GM13976 (cell line): ENCODE measurements around the gene MGST2.

Experiments used
- DNase-seq: peaks from one replicate; pipeline ENCODE4 v3.0.0; 2012; ENCODE audit warnings: low spot score
- in situ Hi-C: fragments of 300-500 bp; cut with MboI; formaldehyde crosslinking; loops from one replicate; pipeline ENCODE4 v1.12.0; 2022; ENCODE audit warnings: low sequenced_read_pairs, mixed read lengths, inconsistent platforms; ENCODE audit not compliant: unreplicated experiment
- TF ChIP-seq, protein P1 (sequence below): IDR thresholded peaks from 2 replicates; pipeline ENCODE4 v1.5.1; 2012; ENCODE audit warnings: borderline replicate concordance, mild to moderate bottlenecking; ENCODE audit not compliant: insufficient read depth; ENCODE audit errors: extremely low read depth, missing control alignments, control extremely low read depth

Gene MGST2

DNA sequence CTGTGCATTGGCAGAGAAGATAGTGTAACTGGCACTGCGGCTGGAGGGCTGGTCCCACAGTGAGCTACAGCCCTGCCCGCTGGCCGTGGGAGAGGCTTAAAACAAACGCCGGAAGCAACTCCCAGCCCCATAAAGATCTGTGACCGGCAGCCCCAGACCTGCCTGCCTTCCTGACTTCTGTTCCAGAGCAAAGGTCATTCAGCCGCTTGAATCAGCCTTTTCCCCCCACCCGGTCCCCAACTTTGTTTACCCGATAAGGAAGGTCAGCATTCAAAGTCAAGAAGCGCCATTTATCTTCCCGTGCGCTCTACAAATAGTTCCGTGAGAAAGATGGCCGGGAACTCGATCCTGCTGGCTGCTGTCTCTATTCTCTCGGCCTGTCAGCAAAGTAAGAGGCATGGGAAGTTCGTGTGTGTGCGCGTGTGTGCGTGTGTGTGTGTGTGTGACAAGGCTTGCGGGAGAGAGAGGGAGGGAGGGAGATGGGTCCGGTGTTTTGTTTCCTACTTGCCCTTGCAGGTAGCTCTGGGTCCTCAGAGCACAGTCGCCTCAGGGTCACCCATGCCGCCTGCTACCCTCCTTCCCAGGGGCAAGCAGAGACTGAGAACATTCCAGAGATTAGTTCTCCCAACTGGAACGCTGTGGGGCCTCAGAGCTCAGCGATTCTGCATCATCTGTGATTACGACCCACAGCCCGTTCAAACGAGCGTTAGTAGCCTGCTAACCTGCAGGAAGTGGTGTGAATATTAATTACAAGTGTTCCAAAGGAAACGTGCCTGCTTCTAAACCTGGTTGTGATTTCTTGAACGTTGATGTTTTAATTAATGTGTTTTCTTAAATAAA lies at the start of gene MGST2:
TSS of gene MGST2 (plus strand) at position 130 of the 840 bp plus-strand sequence. CDS start at position 331, 201 bp downstream.
- DNase-seq, result peak; percentile 68
- TF ChIP-seq, protein P1, sequence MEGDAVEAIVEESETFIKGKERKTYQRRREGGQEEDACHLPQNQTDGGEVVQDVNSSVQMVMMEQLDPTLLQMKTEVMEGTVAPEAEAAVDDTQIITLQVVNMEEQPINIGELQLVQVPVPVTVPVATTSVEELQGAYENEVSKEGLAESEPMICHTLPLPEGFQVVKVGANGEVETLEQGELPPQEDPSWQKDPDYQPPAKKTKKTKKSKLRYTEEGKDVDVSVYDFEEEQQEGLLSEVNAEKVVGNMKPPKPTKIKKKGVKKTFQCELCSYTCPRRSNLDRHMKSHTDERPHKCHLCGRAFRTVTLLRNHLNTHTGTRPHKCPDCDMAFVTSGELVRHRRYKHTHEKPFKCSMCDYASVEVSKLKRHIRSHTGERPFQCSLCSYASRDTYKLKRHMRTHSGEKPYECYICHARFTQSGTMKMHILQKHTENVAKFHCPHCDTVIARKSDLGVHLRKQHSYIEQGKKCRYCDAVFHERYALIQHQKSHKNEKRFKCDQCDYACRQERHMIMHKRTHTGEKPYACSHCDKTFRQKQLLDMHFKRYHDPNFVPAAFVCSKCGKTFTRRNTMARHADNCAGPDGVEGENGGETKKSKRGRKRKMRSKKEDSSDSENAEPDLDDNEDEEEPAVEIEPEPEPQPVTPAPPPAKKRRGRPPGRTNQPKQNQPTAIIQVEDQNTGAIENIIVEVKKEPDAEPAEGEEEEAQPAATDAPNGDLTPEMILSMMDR, result no peak
- in situ Hi-C loops, result no loop called here

DNA sequence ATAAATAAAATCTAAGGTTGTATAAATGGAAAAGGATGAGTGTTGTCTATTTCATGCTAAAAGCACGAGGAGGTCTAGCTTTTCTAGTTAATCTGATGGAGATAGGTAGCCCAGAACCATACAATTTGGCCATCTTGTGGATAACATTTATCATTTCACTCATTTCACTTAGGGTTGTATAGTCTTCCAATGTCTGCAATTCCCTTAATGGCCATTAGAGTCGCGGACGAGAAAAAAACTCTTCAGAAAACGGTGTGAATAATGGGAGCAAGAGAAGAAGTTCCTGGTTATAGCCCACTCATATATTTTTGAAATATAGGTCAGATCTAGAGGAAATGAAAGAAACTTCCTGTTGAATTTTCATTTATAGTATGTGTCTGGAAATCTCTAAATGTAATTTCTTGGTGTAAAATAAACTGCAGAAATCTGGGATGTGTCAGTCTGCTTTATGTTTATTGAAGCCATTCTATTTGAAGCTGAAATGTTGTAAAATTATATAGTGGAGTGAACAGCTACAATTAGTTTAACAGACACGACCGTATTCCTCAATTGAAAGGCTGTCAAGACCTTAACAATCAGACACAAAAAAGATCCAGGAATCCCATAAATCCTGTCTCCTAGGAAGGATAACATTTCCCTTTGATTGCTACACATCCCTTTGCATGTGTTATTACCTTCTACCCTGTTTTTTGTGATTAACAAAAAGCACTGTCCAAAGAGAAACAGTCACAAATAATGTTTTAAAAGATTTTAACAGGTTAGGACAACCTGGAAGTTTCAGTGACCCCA lies 47.7 kb upstream of the MGST2 start:
- DNase-seq, result no peak
- TF ChIP-seq, protein P1, result no peak
- in situ Hi-C loops, result no loop called here

DNA sequence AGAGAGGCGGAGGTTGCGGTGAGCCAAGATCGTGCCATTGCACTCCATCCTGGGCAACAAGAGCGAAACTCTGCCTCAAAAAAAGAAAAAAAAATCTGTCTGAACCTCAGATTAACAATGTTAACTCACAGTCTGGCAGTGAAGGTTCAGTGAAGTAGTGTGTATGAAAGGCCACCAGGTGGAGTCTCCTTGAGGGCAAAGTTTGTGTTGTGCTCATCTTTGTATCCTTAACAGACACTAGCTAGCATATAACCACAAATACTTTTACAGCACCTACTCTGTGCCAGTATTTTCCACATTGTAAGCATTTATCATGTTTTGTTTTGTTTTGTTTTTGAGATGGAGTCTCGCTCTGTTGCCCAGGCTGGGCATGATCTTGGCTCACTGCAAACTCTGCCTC lies 46.0 kb upstream of the MGST2 start:
- in situ Hi-C loops, result no loop called here
- DNase-seq, result no peak
- TF ChIP-seq, protein P1, result peak; percentile 30

DNA sequence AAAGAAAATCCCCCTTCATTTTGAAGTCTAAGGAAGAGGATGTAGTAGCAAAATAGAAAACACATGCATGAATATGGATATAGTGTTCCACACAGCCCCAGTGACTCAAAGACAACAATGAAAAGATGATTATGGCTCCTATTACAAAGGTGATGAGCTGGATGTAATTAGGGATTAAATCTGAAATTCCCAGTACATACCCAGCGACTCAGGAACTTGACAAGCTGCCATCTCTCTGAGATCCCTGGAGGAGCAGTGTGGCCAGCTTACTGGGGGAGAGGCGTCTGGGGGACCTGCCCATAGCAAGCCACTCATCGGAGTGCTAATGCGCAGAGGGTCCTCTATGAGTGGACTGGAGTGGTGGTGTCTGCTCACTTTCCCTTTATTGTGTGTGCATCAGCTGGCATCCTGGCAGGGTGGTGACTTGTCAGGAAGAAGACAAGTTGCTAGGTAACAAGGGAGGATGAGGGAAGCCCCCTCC lies 42.7 kb upstream of the MGST2 start:
- TF ChIP-seq, protein P1, result no peak
- in situ Hi-C loops, result no loop called here
- DNase-seq, result no peak

DNA sequence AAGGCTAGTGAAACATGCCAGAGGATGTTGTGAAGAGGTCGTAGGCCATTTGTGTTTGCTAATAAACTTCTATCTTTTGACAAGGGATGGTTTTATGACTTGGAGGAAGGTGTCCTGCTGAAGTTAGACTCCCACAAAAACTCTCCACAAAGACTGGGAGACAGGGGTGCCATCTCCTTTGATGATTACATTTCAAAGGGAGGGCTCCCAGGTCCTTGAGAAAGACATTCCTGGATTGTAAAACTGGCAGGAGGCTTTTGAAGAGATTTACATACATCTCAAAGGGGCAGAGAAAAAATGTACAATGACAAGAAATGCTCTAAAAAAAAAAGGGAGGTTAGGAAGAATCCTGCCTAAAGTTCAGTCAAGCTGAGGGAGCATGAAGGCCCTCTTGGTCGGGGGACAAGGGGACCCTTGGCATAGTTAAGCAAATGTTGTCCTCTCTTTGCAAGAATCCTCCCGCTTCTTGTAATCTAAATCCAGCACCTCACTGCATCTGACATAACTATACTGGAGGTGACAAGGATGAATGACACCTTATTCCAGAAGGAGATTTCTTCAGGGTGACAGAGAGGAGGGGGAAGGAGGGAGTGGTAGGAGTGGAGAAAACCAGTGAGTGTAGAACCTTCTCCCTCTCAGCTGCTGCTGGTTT lies 41.1 kb upstream of the MGST2 start:
- in situ Hi-C loops, result no loop called here
- TF ChIP-seq, protein P1, result no peak
- DNase-seq, result no peak

DNA sequence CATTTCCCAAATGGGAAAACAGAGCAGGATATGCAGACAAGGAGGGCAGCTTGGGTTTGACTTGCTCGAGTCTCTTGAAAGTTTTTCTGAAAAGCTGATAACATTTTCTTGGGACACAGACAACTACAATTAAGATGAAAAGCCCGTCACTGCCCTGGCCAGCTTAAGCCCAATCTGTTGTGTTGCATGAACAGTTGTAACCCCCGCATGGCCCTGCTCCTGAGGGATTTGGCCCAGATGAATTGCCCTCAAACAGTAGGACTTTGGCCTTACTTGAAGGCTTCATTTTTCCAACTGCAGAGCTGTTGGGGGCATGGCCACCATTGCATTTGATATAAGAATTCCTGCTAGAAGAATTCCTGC lies 40.5 kb upstream of the MGST2 start:
- TF ChIP-seq, protein P1, result no peak
- no peak for DNase-seq
- in situ Hi-C loops, result no loop called here
